AG09309 (cell line): Measurements from ENCODE around the gene TRMT10B.
A peak's percentile ranks its signal among the peaks of the same experiment; 100 is the strongest.
"Not testable (repeated sequence)": the region's sequence is repeated elsewhere in the genome, so short reads cannot be mapped to it uniquely, and the experiment has no call there.

Experiments used
- DNase-seq: peaks from one replicate; pipeline ENCODE4 v3.0.0-alpha.2; 2010; ENCODE audit warnings: low read depth
- H3K4me3 ChIP-seq: 2 replicates; pipeline ENCODE4 v1.5.1; 2011; ENCODE audit warnings: mild to moderate bottlenecking, low read depth, low read length, moderate library complexity; ENCODE audit not compliant: control insufficient read depth
- TF ChIP-seq, protein P1 (sequence below): IDR thresholded peaks from 2 replicates; pipeline ENCODE4 v1.5.1; 2011; ENCODE audit warnings: mild to moderate bottlenecking, low read depth, low read length, inconsistent platforms; ENCODE audit not compliant: insufficient read depth, control insufficient read depth; ENCODE audit errors: missing control alignments

The TRMT10B gene

DNA sequence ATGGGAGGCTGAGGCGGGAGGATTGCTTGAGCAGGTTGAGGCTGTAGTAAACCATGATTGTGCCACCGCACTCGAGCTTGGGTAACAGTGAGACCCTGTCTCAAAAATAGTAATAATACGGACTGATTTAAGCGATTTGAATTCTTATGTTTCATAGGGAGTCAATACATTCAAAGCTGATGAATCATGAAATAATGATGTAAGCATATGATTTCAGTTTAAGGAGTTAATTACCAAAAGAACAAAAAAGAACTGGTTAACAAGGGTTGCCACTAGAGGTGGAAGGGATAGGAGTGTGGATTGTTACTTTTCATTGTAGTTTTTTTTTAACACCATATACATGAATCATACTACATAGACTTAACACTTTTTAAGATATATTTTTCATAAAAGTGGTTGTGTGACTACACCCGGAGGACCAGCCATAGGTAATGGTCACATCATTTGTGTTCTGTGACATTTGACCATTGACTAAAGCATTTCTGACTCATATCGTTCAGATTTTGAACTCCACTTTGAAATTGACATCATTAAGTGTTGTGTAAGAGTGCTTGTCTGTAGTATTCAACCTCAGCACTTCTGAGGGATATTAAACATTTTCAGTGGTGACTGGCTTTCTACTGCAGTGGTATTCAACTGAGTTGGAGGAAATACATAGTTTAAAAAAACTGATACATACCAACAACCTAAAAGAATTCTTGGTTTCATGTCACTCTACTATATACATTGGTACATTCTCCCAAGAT, 7.0 kb downstream of the TRMT10B start:
- TF ChIP-seq, protein P1, sequence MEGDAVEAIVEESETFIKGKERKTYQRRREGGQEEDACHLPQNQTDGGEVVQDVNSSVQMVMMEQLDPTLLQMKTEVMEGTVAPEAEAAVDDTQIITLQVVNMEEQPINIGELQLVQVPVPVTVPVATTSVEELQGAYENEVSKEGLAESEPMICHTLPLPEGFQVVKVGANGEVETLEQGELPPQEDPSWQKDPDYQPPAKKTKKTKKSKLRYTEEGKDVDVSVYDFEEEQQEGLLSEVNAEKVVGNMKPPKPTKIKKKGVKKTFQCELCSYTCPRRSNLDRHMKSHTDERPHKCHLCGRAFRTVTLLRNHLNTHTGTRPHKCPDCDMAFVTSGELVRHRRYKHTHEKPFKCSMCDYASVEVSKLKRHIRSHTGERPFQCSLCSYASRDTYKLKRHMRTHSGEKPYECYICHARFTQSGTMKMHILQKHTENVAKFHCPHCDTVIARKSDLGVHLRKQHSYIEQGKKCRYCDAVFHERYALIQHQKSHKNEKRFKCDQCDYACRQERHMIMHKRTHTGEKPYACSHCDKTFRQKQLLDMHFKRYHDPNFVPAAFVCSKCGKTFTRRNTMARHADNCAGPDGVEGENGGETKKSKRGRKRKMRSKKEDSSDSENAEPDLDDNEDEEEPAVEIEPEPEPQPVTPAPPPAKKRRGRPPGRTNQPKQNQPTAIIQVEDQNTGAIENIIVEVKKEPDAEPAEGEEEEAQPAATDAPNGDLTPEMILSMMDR: no peak
- peak; percentile 37 for DNase-seq

DNA sequence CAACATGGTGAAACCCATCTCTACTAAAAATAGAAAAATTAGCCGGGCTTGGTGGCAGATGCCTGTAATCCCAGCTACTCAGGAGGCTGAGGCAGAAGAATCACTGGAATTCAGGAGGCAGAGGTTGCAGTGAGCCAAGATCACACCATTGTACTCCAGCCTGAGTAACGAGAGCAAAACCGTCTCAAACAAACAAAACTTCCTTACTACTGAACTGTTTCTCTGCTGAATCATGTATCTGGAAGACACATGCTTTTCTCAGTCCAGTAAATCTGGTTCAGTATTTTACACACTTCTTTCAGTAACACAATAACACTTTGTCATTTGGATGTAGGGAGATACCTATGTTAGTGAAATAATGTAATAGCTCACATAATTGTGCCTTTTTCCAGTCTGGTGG, 7.9 kb downstream of the TRMT10B start:
- peak; percentile 39 for DNase-seq
- H3K4me3 ChIP-seq: no peak overlapping the region
- TF ChIP-seq, protein P1: no peak

More for the DNA sequence above, 7.0 kb downstream of the TRMT10B start:
- no peak overlapping the region for H3K4me3 ChIP-seq

DNA sequence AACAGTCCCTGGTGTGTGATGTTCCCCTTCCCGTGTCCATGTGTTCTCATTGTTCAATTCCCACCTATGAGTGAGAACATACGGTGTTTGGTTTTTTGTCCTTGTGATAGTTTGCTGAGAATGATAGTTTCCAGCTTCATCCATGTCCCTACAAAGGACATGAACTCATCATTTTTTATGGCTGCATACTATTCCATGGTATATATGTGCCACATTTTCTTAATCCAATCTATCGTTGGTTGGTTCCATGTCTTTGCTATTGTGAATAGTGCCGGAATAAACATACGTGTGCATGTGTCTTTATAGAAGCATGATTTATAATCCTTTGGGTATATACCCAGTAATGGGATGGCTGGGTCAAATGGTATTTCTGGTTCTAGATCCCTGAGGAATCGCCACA, 11.7 kb downstream of the TRMT10B start:
- H3K4me3 ChIP-seq, DNase-seq: not testable (repeated sequence)

DNA sequence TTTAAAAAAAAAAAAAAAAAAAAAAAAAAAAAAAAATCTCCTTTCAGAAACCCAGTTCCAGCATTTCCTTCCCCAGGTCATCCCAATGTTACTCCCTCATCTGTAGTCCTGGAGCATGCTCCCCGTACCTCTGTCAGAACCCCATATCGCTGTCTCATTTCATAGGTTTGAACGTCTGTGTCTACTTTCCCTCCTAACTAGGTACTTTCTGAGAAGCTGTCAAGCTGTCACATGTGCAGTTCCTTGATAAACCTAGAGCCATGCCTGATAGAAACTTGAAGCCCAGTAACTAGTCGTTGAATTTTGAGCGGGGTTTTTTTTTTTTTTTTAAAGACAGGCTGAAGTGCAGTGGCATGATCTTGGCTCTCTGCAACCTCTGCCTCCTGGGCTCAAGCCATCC, 15.7 kb downstream of the TRMT10B start:
- TF ChIP-seq, protein P1: no peak
- H3K4me3 ChIP-seq: no peak overlapping the region

DNA sequence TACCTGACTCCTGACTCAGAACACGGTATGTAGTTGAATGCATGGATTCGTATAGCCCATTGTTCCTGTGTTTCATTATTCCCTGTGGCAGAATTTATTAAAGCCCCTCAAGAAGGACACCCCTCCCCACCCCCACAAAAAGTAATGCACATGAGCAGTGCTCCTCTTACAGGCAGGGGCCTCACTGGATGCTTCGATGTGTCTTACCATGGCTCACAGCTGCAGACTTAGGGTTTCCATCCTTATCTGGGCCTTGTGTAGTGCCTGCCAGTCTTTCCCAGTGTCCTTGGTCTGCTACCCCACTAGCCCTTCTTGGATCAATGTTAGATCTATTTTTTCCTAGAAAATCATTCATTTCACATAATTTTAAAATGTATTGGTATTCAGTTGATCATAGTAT, 16.4 kb downstream of the TRMT10B start:
- TF ChIP-seq, protein P1: no peak
- no peak overlapping the region for H3K4me3 ChIP-seq
- DNase-seq: no peak

More for the DNA sequence above, 15.7 kb downstream of the TRMT10B start:
- DNase-seq: no peak

DNA sequence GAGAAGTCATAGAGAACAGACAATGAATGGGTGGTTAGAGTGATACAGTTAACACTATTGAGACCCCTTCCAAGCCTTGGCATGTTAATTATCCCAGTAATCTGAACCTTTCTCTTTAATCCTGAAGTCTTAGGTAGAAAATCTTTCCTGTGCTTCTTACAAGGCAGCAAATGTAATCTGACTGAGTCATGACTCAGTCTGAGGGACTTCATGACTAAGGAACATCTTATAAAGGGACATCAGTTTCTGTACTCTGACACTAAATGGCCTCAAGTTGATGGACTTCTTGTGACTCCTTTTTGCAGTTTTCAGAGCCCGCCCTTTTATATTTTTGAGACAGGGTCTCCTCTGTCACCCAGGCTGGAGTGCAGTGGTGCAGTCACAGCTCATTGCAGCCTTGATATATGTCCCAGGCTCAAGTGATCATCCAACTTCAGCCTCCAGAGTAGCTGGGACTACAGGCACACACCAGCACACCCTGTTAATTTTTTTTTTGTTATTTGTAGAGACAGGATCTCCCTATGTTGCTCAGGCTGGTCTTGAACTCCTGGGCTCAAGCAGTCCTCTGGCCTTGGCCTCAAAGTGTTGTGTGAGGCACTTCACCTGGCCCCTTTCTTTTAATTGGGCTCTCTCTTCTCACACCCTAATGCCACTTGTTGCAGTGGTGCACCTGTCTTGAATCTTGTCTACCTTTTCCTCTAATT, 21.8 kb downstream of the TRMT10B start:
- DNase-seq: no peak
- H3K4me3 ChIP-seq: no peak overlapping the region
- TF ChIP-seq, protein P1: no peak

DNA sequence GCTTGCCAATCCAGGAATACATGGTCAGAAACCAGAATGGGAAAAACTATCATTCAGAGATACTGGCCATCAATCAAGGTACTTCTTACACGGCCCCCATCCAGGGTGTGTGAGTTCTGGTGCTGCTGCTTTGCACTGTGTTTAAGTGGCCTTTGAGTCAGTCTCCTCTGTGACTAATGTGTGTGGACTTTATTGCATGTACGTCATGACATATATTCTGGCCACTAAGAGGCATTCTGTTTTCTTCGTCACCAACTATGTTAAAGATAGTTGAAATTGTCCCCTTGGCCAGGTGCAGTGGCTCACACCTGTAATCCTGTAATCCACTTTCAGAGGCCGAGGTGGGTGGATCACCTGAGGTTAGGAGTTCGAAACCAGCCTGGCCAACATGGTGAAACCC, 22.7 kb downstream of the TRMT10B start:
- TF ChIP-seq, protein P1: no peak
- H3K4me3 ChIP-seq: no peak overlapping the region
- DNase-seq: no peak
